Peyer's patch (tissue), 4 donors: ENCODE measurements around the gene HELZ.

Experiments
- POLR2A ChIP-seq, 2 donors: fragments of 450-650 bp; IDR thresholded peaks; one replicate each; pipeline ENCODE4 v1.5.1; 2017; ENCODE audit warnings: antibody characterized with exemption in 2 of 2, mild to moderate bottlenecking in 2 of 2, moderate library complexity in 2 of 2
- TF ChIP-seq, protein P1 (sequence below), 6 experiments: fragments of 450-650 bp in 4 of 6; fragments of 200-600 bp in 2 of 6; sonication (generic) in 1 of 6; IDR thresholded peaks; one replicate each; pipeline ENCODE4 v1.5.1; 2017 to 2019; ENCODE audit warnings: antibody characterized with exemption in 6 of 6, mild to moderate bottlenecking in 3 of 6, moderate library complexity in 1 of 6

- TF ChIP-seq, protein P1, sequence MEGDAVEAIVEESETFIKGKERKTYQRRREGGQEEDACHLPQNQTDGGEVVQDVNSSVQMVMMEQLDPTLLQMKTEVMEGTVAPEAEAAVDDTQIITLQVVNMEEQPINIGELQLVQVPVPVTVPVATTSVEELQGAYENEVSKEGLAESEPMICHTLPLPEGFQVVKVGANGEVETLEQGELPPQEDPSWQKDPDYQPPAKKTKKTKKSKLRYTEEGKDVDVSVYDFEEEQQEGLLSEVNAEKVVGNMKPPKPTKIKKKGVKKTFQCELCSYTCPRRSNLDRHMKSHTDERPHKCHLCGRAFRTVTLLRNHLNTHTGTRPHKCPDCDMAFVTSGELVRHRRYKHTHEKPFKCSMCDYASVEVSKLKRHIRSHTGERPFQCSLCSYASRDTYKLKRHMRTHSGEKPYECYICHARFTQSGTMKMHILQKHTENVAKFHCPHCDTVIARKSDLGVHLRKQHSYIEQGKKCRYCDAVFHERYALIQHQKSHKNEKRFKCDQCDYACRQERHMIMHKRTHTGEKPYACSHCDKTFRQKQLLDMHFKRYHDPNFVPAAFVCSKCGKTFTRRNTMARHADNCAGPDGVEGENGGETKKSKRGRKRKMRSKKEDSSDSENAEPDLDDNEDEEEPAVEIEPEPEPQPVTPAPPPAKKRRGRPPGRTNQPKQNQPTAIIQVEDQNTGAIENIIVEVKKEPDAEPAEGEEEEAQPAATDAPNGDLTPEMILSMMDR (IDR thresholded peaks at IDR 0.05) = no peak
- TF ChIP-seq POLR2A (IDR thresholded peaks at IDR 0.05) = no peak
Observed at GRCh38 chr17:67227488-67227887, 17.5 kb downstream of the HELZ start.
